GM21423 (cell line): ENCODE data around the gene PLIN5.

Experiments used
- ATAC-seq: cut with Tn5 transposase; IDR thresholded peaks from one replicate; pipeline ENCODE4 v1.9.1; 2021; ENCODE audit warnings: mild to moderate bottlenecking, moderate library complexity; ENCODE audit not compliant: unreplicated experiment

PLIN5 gene

DNA sequence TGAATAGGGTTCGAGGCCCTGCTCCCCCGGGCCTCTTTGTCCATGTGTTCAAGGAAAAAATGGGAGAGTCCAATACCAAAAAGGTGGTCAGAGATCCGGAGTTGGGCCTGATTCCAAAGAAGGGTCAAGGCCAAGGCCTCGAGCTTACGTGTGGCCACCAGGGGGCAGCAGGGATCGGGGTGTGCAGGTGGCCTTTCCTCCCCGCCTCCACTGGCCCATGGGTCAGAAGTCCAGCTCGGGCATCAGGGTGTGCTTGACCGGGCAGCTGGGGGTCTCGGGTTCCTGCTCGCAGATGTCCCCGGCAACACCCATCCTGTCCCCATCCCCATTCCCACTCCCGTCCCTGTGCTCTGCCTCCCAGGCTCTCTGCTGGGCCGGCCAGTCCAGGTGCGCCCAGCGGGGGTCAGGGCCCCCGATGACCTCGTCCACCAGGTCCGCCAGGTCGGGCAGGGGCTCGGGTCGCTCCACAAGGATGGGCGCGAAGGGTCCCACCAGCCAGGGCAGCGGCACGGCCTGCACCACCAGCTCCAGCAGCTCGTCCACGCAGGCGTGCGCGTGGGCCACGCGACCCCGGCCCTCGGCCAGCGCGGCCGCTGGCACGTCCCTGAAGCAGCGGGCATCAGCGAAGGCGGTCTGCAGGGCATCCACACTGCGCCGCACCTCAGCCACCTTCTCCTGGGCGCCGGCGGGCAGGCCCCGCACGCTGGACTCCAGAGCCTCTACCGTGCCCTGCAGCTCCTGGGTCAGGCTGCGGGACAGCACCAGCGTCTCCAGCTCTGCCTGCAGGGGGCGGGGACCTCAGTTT is 11.5 kb downstream of the PLIN5 start:
- no peak for ATAC-seq

DNA sequence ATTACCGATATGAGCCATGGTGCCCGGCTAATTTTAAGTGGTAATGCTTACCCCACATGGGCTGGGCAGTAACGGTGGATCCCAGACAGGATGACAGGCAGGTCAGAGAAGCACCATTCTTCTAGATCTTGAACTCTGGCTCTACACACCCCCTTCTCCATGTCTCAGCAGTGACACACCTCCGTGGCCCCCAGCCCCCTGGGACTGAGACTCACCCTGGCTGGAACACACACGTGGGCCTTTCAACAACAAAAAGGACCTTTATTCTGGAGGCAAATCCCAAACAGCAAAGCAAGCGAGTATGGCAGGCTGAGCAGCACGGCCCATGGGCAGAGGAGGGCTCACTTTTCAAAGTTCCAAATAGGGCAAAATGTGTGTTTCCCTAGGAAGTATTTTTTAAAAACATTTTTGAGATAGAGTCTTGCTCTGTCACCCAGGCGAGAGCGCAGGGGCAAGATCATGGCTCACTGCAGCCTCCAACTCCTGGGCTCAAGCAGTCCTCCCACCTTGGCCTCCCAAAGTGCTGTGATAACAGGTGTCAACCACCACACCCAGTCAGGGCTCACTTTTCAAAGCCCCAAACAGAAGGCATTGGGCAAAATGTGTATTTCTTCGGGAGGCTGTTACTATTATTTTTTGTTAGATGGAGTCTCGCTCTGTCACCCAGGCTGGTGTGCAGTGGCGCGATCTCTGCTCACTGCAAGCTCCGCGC is 12.6 kb downstream of the PLIN5 start:
- no peak for ATAC-seq

DNA sequence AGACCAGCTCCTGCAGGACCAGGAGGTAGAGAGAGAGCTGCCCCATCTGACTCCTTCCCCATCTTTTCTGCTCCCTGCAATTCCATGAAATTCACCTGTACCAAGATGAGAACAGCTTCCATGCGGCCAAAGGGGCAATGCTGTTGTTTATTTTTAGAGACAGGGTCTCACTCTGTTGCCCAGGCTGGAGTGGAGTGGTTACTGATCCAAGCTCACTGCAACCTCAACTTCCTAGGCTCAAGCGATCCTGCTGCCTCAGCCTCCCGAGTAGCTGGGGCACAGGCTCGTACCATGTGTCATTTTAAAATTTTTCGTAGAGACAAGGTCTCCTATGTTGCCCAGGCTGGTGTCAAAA is 13.2 kb downstream of the PLIN5 start:
- no peak for ATAC-seq

DNA sequence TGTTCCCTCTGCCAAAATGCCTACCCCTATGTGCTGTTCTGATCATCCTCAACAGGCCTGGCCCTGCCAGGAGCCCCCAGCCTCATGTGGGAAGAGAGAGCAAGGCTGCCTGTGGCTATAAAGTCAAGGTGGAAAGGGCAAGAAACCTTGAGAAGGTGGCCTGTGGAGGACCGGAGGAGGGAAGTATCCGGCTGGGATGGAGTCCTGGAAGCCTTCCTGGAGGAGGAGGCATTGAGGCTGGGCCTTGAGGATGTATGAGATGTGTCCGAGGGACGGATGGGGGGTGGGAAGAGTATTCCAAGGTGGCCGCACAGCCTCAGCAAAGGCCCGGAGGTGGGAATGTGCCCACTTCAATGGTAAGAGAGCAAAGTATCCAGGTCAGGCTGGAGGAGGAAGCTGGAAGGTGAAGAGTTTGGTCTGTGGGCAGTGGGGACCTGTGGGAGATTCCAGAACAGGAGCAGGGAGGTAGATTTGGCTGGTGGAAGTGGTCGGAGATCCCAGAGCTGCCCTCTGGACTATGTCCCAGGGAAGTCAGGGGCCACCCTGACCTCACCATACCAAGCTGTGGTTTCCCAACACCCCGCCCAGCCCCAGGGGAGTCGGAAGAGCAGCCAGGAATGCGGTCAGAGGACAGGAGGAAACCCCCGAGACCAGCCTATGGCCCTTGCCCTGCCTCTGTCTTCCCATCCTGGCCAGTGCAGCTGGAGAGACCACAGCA is 13.7 kb downstream of the PLIN5 start:
- ATAC-seq = no peak

DNA sequence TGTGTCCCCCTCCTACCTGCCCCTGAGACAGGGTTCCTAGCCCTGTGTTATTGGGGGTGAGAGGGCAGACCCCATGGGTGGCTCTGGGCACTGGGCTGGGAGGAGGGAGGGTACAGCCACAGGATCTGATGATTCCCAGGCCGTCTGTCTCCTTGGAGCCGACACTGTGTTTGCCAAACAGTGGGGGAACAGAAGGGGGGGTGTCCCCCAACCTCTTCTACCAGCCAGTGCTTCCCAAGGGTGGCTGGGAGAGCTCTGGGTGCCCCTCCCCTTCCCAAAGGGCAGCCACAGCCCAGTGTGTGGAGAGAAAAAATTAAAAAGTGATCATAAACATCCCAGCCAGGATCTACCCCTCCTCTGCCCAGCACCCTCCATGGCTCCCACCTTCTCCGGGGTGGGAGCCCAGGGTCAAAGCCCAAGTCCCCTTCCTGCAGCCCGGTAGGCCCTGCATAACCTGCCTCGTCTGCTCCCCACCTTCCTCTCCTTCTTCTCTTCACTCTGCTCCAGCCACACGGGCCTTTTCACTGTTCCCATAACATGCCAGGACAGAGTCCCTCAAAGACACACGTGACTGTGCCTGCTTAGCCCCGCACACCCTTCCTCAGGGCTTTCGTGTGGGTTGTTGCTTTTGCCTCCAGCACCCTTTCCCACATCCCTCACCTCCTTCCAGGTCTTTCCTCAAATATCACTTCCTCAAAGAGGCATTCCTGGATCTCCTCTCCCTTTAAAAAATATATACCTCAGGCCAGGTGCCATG is 15.3 kb downstream of the PLIN5 start:
- no peak for ATAC-seq

DNA sequence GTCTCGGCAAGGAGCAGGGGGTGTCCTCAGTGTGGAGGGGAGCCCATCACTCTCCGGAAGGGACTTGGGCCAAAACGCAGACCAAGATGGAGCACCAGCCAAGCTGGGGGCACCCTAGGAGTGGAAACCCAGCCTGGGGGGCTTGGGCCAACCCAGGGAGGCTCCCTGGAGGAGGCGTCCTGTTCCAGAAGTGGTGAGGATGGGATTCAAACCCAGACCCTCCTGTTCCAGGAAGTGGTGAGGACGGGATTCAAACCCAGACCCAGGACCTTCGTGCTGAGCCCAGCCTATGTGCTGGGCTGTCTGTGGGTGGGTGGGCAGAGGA is 15.9 kb downstream of the PLIN5 start:
- no peak for ATAC-seq

DNA sequence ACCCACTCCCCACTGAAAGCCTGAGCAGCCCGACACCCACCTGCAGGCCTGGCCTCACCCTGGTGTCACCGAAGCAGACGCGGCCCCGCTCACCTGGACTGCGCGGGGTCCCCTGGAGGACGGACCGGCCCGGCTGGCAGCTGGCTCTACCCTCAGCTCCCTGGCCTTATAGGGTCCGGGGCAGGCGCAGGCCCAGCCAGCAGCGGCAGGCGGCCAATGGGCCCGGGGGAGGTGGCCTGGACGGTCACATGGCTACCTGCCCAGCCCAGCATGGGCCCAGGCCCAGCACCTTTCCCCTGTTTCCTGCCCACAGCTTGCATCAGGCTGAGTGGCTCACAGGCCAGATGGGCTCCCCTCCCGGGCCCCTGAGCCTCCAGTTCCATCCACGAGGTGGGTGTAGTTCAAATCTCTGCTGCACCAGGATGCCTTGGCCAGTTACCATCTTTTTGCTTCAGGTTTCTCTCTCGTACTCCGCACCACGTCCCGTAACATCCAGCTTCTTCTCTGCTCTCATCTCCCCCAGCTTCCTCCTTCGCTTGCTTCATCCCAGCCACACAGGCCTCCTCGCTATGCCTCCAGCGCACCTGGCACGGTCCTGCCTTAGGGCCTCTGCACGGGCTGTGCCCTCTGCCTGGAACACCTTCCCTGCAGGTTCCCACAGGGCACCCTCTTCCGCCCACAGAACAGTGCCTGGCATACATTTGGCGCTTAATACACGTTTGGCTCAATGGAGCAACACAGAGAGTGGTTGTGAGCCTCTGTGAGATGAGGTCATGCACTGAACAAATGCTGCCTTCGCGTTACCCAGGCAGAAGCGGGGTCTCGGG is 16.5 kb downstream of the PLIN5 start, which contains the start of gene PLIN4:
PLIN4 (minus strand) TSS at position 142 of the 827 bp plus-strand sequence. CDS start 214 bp downstream, outside the sequence.
- no peak for ATAC-seq

DNA sequence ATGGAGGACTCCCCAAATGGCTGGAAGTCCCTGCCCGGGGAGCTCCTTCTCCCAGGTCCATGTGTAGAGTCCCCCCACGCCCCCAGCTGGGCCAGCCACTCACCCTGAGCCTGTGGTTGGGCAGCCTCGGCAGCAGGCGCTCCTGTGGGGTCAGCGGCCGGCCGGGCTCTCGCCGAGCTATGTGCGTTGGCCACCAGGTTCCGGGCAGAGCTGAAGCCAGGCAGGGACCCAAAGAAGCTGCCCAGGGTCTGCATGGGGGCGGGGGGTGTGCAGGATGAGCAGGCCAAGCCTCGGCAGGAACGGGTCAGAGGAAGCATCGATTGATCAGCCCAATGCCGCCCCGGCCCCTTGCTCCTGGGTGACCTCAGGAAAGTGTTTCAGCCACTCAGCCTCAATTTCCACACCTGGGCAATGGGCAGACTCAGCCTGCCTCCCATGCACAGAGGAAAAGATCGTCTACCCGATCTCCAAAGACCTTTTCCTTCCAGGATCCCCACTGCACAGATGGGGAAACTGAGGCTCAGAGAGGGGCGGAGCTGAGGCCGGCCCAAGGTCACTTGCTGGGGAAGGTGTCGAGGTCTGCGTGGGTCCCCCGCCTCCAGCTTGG is 17.5 kb downstream of the PLIN5 start:
- no peak for ATAC-seq

DNA sequence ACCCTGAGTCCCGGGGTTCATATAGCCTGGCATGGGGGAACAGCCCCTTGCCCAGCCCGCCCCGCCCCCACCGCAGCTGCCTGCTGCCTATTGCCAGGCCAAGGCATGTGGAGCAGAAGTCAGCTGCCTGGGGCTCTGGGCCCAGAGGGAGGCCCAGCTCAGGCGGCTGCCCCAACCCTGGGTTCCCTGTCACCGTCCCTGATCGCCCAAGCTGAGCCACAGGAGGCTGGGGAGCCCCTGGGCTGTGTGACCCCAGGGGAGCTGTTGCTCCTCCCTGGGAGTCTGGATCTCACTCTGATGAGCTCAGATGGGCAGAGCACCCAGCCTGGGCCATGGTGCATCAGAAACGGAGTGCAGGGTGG is 18.1 kb downstream of the PLIN5 start:
- no peak for ATAC-seq

DNA sequence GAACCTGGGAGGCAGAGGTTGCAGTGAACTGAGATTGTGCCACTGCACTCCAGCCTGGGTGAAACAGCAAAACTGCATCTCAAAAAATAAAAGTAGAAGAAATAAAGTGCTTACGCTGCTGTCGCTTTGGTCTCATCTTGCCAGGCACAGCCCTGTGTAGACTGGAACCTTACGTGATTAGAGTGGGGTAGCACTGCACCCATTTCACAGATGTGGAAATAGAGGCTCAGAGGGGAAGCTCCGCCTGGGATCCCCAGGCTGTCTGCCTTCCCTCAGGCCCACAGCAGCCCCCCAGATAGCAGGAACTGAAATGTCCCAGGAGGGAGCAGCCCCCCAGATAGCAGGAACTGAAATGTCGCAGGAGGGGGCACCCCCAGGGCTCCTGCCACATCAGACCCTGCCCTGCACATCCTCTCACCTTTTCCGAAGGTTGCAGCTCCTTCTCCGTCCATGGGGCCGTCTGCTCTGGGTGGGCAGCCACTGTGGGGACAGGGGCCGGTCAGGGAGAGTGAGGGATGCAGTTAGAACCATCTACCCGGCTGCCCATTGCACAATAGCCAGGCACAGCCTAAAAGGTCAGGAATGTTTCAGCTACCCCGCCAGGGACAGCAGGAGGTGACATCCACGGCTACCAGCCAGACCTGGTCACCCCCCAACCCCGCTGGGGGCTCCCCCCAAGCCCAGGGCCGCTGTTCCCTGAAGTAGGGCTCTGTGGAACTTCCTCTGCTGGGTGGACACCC is 18.7 kb downstream of the PLIN5 start:
- no peak for ATAC-seq

DNA sequence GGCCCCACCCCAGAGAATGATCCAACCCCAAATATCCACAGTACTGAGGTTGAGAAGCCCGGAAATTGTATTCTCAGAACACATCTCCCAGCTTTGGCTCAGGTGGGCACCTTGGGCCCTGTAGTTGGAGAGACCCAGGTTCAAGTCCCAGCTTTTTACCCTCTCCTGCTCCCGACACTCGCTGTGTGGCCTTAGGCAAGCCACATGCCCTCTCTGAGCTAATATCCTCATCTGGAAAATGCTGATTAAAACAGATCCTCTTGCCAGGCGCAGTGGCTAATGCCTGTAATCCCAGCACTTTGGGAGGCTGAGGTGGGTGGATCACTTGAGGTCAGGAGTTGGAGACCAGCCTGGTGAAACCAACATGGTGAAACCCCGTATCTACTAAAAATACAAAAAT is 19.3 kb downstream of the PLIN5 start:
- no peak for ATAC-seq

DNA sequence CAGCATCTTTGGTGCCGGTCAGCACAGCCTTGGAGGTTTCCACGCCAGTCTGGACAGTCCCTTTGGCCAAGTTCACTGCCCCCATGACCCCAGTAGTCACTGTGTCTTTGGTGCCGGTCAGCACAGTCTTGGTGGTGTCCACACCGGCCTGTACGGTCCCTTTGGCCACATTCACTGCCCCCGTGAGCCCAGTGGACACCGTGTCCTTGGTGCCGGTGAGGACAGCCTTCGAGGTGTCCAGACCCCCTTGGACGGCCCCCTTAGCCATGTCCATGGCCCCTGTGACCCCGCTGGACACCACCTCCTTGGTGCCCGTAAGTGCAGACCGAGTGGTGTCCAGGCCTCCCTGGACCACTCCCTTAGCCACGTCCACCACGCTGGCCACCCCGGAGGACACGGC is 21.8 kb downstream of the PLIN5 start:
- ATAC-seq = no peak

DNA sequence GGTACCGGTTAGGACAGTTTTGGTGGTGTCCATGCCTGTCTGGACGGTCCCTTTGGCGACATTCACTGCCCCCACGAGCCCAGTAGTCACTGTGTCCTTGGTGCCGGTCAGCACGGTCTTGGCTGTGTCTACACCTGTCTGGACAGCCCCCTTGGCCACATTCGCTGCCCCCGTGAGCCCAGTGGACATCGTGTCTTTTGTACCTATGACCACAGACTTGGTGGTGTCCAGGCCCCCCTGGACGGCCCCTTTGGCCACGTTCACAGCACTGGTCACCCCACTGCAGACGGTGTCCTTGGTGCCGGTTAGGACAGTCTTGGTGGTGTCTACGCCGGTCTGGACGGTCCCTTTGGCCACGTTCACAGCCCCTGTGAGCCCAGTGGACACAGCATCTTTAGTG is 23.0 kb downstream of the PLIN5 start:
- ATAC-seq = no peak

DNA sequence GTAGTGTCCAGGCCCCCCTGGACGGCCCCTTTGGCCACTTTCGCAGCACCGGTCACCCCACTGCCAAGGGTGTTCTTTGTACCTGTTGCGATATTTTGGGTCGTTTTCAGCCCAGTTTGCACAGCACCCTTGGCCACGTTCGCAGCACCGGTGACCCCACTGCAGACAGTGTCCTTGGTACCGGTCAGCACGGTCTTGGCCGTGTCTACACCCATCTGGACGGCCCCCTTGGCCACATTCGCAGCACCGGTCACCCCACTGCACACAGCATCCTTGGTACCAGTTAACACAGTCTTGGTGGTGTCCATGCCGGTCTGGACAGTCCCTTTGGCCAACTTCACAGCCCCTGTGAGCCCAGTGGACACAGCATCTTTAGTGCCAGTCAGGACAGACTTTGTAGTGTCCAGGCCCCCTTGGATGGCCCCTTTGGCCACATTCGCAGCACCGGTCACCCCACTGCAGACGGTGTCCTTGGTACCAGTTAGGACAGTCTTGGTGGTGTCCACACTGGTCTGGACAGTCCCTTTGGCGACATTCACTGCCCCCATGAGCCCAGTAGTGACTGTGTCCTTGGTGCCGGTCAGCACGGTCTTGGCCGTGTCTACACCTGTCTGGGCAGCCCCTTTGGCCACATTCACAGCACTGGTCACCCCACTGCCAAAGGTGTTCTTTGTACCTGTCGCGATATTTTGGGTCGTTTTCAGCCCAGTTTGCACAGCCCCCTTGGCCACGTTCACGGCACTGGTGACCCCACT is 23.5 kb downstream of the PLIN5 start:
- no peak for ATAC-seq

DNA sequence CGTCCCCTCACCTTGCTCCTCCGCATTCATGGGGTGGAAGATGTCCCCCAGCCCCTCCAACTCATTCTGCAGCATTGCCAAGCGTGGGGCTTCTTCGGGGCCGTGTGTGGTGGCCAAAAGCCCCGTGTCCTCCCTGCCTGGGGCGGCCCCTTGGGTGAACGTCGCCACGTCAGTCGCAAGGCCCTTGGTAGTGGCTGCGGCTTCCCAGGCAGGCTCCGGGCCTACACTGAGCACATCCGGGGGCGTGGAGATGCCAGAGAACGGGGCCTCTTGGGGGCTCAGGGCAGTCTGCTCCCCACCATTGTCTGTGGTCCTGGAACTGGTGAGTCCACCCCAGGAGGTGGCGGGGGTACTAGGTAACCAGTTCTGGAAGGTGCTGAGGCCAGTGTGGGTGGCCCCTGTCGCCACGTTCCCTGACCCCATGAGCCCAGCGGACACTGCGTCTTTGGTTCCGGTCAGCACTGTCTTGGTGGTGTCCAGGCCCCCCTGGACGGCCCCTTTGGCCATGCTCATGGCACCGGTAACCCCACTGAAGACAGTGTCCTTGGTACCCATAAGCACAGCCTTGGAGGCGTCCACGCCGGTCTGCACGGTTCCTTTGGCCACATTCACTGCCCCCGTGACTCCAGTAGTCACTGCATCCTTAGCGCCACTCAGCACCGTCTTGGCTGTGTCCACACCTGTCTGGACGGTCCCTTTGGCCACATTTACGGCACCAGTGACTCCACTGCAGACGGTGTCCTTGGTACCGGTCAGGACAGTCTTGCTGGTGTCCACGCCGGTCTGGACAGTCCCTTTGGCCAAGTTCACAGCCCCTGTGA is 24.4 kb downstream of the PLIN5 start:
- ATAC-seq = no peak

DNA sequence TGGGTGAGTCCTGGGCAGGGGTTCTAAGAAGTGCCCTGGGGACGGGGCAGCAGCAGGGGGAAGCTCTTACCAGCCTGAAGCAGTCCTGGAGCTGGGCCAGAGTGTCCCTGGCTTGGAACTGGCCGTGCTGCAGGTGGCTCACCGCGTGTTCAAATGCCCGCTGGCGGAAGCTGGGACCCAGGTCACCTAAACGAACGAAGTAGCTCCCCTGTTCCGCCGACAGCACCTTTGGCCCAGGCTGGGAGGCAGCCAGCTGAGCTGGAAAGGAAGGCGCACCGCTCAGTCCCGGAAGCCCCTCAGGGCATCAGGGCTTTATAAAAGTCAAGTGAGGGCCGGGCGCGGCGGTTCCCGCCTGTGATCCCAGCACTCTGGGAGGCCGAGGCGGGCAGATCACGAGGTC is 26.3 kb downstream of the PLIN5 start:
- ATAC-seq = no peak

DNA sequence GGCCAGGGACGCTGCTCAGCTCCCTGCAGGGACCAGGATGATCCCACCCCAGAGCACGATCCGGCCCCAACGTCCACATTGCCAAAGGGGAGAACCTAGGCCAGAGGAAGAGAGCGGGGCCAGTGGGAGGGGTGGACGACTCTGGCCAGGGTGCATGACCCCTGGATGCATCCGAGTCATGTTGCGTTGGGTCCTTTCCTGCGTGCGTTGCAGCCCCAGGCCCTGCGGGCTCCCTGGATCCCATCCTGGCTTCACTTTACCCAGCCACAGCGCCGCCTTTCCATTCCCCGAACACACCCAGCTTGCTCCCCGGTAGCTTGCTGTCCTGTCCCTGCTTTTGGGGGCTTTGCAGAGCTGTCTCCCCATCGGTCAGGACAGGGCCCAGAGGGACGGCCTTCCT is 27.2 kb downstream of the PLIN5 start:
- ATAC-seq = no peak

DNA sequence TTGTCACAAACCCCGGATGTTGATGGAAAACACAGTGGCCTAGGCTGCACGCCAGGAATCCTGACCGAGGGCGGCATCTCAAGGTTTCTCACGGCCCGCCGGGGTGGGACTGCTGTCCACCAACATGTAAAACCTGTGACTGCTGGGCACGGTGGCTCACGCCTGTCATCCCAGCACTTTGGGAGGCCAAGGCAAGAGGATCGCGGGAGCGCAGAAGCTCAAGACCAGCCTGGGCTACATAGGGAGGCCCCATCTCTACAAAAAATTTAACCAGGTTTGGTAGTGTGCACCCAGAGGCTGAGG is 27.9 kb downstream of the PLIN5 start:
- ATAC-seq = no peak
